Keratinocyte (primary cell): ENCODE results near the gene TNNC1. TPM values are rescaled to one million over a fixed set of nuclear protein-coding genes. Genes with fewer than 3 reads are reported as not detected.
A peak's percentile ranks its signal among the peaks of the same experiment; 100 is the strongest.

Experiments used
- DNase-seq: peaks from one replicate; pipeline ENCODE4 v3.0.0-alpha.2; 2011; ENCODE audit warnings: low read depth, missing footprints, low spot score
- FAIRE-seq: peaks from 2 replicates; lab custom pipeline; 2011; peaks lifted over from hg19 to GRCh38; lab: Jason Lieb, UNC
- H2AFZ ChIP-seq: 2 replicates; pipeline ENCODE4 v1.6.0; 2012; ENCODE audit warnings: low read length, control low read depth, inconsistent platforms; ENCODE audit not compliant: control insufficient read depth
- H3K27ac ChIP-seq: 2 replicates; pipeline ENCODE4 v1.5.1; 2011; ENCODE audit warnings: low read length; ENCODE audit not compliant: control insufficient read depth, insufficient read depth
- H3K27me3 ChIP-seq: 3 replicates; pipeline ENCODE4 v1.6.0; 2011; ENCODE audit warnings: low read length; ENCODE audit not compliant: control insufficient read depth, insufficient read depth; ENCODE audit errors: extremely low read depth
- H3K36me3 ChIP-seq, 2 experiments: 2 replicates in 1 of 2; 3 replicates in 1 of 2; pipeline ENCODE4 v1.5.1; 2011; ENCODE audit warnings: low read length in 2 of 2, mild to moderate bottlenecking in 1 of 2; ENCODE audit not compliant: control insufficient read depth in 2 of 2, insufficient read depth in 2 of 2; ENCODE audit errors: extremely low read depth in 1 of 2
- H3K4me1 ChIP-seq: 3 replicates; pipeline ENCODE4 v1.5.1; 2011; ENCODE audit warnings: low read length; ENCODE audit not compliant: control insufficient read depth, insufficient read depth; ENCODE audit errors: extremely low read depth
- H3K4me2 ChIP-seq: 3 replicates; pipeline ENCODE4 v1.6.0; 2011; ENCODE audit warnings: low read depth, low read length; ENCODE audit not compliant: control insufficient read depth, insufficient read depth; ENCODE audit errors: extremely low read depth
- H3K4me3 ChIP-seq, 3 experiments: fragments of 200-600 bp in 1 of 3; sonication (generic) in 1 of 3; 2 replicates in 2 of 3; 3 replicates in 1 of 3; pipeline ENCODE4 v1.5.1; 2011 to 2016; ENCODE audit warnings: low read length in 3 of 3, mild to moderate bottlenecking in 3 of 3, control low read depth in 2 of 3, inconsistent platforms in 1 of 3, low read depth in 1 of 3, mixed read lengths in 1 of 3, mixed run types in 1 of 3, moderate library complexity in 1 of 3; ENCODE audit not compliant: control insufficient read depth in 2 of 3, insufficient read depth in 2 of 3; ENCODE audit errors: extremely low read depth in 1 of 3
- H3K79me2 ChIP-seq: 2 replicates; pipeline ENCODE4 v1.6.0; 2012; ENCODE audit warnings: low read length; ENCODE audit not compliant: control insufficient read depth, insufficient read depth
- H3K9ac ChIP-seq: 3 replicates; pipeline ENCODE4 v1.6.0; 2011; ENCODE audit warnings: low read length; ENCODE audit not compliant: control insufficient read depth, insufficient read depth; ENCODE audit errors: extremely low read depth
- H3K9me1 ChIP-seq: 3 replicates; pipeline ENCODE4 v1.6.0; 2011; ENCODE audit warnings: low read length; ENCODE audit not compliant: control insufficient read depth, insufficient read depth; ENCODE audit errors: extremely low read depth
- H3K9me3 ChIP-seq: 2 replicates; pipeline ENCODE4 v1.5.1; 2012; ENCODE audit warnings: low read depth, low read length; ENCODE audit not compliant: control insufficient read depth
- H4K20me1 ChIP-seq: 3 replicates; pipeline ENCODE4 v1.6.0; 2011; ENCODE audit warnings: low read length; ENCODE audit not compliant: control insufficient read depth, insufficient read depth; ENCODE audit errors: extremely low read depth
- EZH2 ChIP-seq: IDR thresholded peaks from one replicate; pipeline ENCODE4 v1.6.1; 2012; ENCODE audit warnings: inconsistent platforms, mild to moderate bottlenecking, low read length, moderate library complexity
- dilution Hi-C: fragments of 300-500 bp; cut with MboI; formaldehyde crosslinking; loops from one replicate; pipeline ENCODE4 v1.7.0; 2020; ENCODE audit warnings: low sequenced_read_pairs; ENCODE audit not compliant: extremely low pct_ligation_motif_present
- polyA plus RNA-seq, 5 experiments: library from polyadenylated mRNA; depleted of rRNA in 3 of 5; stranded (reverse) in 3 of 5; stranded (forward) in 1 of 5; unstranded in 1 of 5; fragments of >200 nt; gene quantifications; 1 replicate in 1 of 5; 2 replicates in 3 of 5; 3 replicates in 1 of 5; pipeline versions ENCODE4 v1.2.1 to v1.2.3, GENCODE V29; 2011 to 2012; ENCODE audit warnings: missing spikeins in 2 of 5, low read depth in 1 of 5, low replicate concordance in 1 of 5
- TF ChIP-seq, protein P1 (sequence below), 3 experiments: IDR thresholded peaks in 1 of 3; conservative IDR thresholded peaks in 1 of 3; optimal IDR thresholded peaks in 1 of 3; 2 replicates in 2 of 3; 3 replicates in 1 of 3; pipeline versions ENCODE3 to v1.5.1; 2011; ENCODE audit warnings: low read length in 3 of 3, mild to moderate bottlenecking in 3 of 3, moderate library complexity in 2 of 3, control low read depth in 1 of 3, inconsistent platforms in 1 of 3; ENCODE audit not compliant: insufficient read depth in 2 of 3; ENCODE audit errors: extremely low read depth in 1 of 3

Gene TNNC1
- polyA plus RNA-seq, 1 donor (not counting 4 experiments of a cell fraction or from before 2014, with no cell fraction given), result 0.33 TPM

DNA sequence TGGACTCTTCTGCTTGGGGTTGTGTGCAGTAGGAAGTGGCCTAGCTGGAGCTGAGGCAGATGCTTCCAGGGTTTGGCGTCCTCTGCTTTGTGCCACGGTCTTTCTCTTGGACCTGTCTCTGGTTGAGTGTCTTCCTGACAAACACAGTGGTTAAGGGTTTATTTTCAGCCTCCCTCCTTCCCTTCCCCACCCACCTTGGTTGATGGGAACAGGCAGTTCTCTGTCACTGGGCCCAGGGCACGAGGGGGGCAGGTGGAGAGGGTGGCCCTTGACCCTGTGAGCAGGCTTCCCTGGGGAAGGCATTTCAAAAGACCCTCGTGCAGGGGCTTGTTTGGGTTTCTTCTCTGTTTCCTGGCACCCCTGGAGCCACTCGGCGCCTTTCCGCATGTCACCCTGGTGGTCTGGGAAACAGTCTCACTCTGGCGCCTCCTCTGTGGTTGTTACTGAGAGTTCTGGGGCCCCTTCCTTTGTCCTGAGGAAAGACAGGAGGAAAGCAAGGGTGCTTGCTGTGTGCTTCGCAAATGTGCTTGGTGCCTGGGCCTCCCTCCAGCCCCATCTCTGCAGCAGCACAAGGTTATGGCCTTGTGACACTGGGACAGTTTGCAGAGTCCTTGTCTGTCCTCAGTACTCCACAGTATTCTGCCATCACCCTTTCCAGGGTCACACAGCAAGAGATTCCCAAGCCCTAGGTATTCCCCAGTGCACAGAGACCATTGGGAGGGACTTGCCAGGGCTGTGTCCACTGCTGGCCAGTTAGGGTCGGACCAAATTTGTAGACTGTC lies 31.0 kb upstream of the TNNC1 start:
- TF ChIP-seq, protein P1, sequence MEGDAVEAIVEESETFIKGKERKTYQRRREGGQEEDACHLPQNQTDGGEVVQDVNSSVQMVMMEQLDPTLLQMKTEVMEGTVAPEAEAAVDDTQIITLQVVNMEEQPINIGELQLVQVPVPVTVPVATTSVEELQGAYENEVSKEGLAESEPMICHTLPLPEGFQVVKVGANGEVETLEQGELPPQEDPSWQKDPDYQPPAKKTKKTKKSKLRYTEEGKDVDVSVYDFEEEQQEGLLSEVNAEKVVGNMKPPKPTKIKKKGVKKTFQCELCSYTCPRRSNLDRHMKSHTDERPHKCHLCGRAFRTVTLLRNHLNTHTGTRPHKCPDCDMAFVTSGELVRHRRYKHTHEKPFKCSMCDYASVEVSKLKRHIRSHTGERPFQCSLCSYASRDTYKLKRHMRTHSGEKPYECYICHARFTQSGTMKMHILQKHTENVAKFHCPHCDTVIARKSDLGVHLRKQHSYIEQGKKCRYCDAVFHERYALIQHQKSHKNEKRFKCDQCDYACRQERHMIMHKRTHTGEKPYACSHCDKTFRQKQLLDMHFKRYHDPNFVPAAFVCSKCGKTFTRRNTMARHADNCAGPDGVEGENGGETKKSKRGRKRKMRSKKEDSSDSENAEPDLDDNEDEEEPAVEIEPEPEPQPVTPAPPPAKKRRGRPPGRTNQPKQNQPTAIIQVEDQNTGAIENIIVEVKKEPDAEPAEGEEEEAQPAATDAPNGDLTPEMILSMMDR (optimal IDR thresholded peaks at IDR 0.05 in 1 of 3, IDR thresholded peaks at IDR 0.05 in 1 of 3, conservative IDR thresholded peaks at IDR 0.05 in 1 of 3; ENCODE audit: extremely low read depth in 1 of 3, insufficient read depth in 2 of 3, low read length in 3 of 3), result no peak
- TF ChIP-seq EZH2, result no peak
- FAIRE-seq, result no peak
- Histone ChIP-seq H3K9ac (no peak overlapping the region), H3K9me1 (no peaks in the 10 kb centered on the region), H3K4me2 (no peak overlapping the region), H2AFZ (no peak overlapping the region), H3K79me2 (peaks cover 3% of the 10 kb centered on the region), H3K27me3 (no peaks in the 10 kb centered on the region), H4K20me1 (no peaks in the 10 kb centered on the region), H3K4me3 (no peak overlapping the region), H3K9me3 (no peaks in the 10 kb centered on the region), H3K4me1 (peaks cover 12% of the 10 kb centered on the region), H3K27ac (no peak overlapping the region), H3K36me3 (peaks cover 42 to 46% of the 10 kb centered on the region in 2 experiments)
- DNase-seq, result no peak
- dilution Hi-C loops, result no loop called here

GRCh38 chr3:52483577-52484381 lies 29.9 kb upstream of the TNNC1 start:
- Histone ChIP-seq H3K4me3 (no peak overlapping the region), H4K20me1 (no peaks in the 10 kb centered on the region), H3K36me3 (peaks cover 47 to 48% of the 10 kb centered on the region in 2 experiments), H3K9me3 (no peaks in the 10 kb centered on the region), H3K4me1 (peaks cover 12% of the 10 kb centered on the region), H3K27me3 (no peaks in the 10 kb centered on the region), H3K9me1 (no peaks in the 10 kb centered on the region), H3K27ac (no peak overlapping the region), H3K4me2 (peak overlapping the region; percentile 70), H2AFZ (no peak overlapping the region), H3K9ac (no peak overlapping the region), H3K79me2 (no peaks in the 10 kb centered on the region)
- TF ChIP-seq, protein P1 (optimal IDR thresholded peaks at IDR 0.05 in 1 of 3, IDR thresholded peaks at IDR 0.05 in 1 of 3, conservative IDR thresholded peaks at IDR 0.05 in 1 of 3; ENCODE audit: extremely low read depth in 1 of 3, insufficient read depth in 2 of 3, low read length in 3 of 3), result no peak
- TF ChIP-seq EZH2, result no peak
- no peak for DNase-seq
- dilution Hi-C loops, result no loop called here
- FAIRE-seq, result peak; percentile 96
